Lower leg skin (tissue), 3 donors: ENCODE results near the gene PZP.

Source experiments
- CTCF ChIP-seq, 3 donors: fragments of 450-650 bp; IDR thresholded peaks; one replicate each; pipeline ENCODE4 v1.5.1; 2016; ENCODE audit warnings: antibody characterized with exemption in 3 of 3, mild to moderate bottlenecking in 3 of 3, moderate library complexity in 2 of 3
- POLR2A ChIP-seq, 2 donors: fragments of 450-650 bp; IDR thresholded peaks; one replicate each; pipeline ENCODE4 v1.6.1; 2016 to 2017; ENCODE audit warnings: antibody characterized with exemption in 2 of 2, mild to moderate bottlenecking in 1 of 2, moderate library complexity in 1 of 2

- TF ChIP-seq CTCF (IDR thresholded peaks at IDR 0.05) (no peak), POLR2A (IDR thresholded peaks at IDR 0.05) (no peak)
Measured at GRCh38 chr12:9256341-9256740, 48.1 kb upstream of the PZP start.
